H1 (cell line): ENCODE results near the gene ADAMTS16. TPM values are rescaled to one million over a fixed set of nuclear protein-coding genes. Genes with fewer than 3 reads are reported as not detected.

Experiments used
- CTCF ChIA-PET: fragments of 300-600 bp; sonication (Branson Sonifier 250); formaldehyde crosslinking; loops from one replicate; lab custom pipeline; 2021; ENCODE audit not compliant: partially characterized antibody; lab: Charles Lee
- POLR2A ChIA-PET: fragments of 300-600 bp; sonication (Branson Sonifier 250); formaldehyde crosslinking; loops from one replicate; lab custom pipeline; 2021; ENCODE audit warnings: inconsistent platforms; ENCODE audit not compliant: partially characterized antibody; lab: Charles Lee
- DNase-seq, 2 experiments: peaks; one replicate each; pipeline versions ENCODE4 v3.0.0 to v3.0.0-alpha.2; 2010 to 2022; ENCODE audit warnings: low spot score in 2 of 2, low read depth in 1 of 2, mixed read lengths in 1 of 2
- FAIRE-seq: peaks from 2 replicates; lab custom pipeline; 2011; peaks lifted over from hg19 to GRCh38; lab: Jason Lieb, UNC
- H2AFZ ChIP-seq: 2 replicates; pipeline ENCODE4 v1.8.1; 2012; ENCODE audit warnings: low read length, inconsistent platforms
- H2AK5ac ChIP-seq: 2 replicates; pipeline ENCODE4 v1.6.1; 2013; ENCODE audit warnings: low read depth, low read length
- H2BK120ac ChIP-seq: replicated peaks from 2 replicates; pipeline ENCODE3; 2013; ENCODE audit warnings: low read depth, low read length, inconsistent platforms
- H2BK12ac ChIP-seq: 2 replicates; pipeline ENCODE4 v1.6.1; 2013; ENCODE audit warnings: low read depth, low read length
- H2BK15ac ChIP-seq: 2 replicates; pipeline ENCODE4 v1.6.1; 2013; ENCODE audit warnings: low read length
- H2BK20ac ChIP-seq: 2 replicates; pipeline ENCODE4 v1.6.1; 2013; ENCODE audit warnings: low read length
- H2BK5ac ChIP-seq: 2 replicates; pipeline ENCODE4 v1.6.1; 2013; ENCODE audit warnings: low read depth, low read length
- H3K14ac ChIP-seq: 2 replicates; pipeline ENCODE4 v1.6.1; 2013; ENCODE audit warnings: inconsistent platforms; ENCODE audit not compliant: insufficient read length
- H3K18ac ChIP-seq: 2 replicates; pipeline ENCODE4 v1.6.1; 2013; ENCODE audit warnings: low read length; ENCODE audit errors: extremely low read depth
- H3K23ac ChIP-seq: 2 replicates; pipeline ENCODE4 v1.6.1; 2013; ENCODE audit warnings: inconsistent platforms; ENCODE audit not compliant: insufficient read length
- H3K23me2 ChIP-seq: 2 replicates; pipeline ENCODE4 v1.6.1; 2013; ENCODE audit warnings: low read depth, low read length
- H3K27ac ChIP-seq: 2 replicates; pipeline ENCODE4 v1.6.1; 2011; ENCODE audit warnings: low read depth, low read length, inconsistent platforms
- H3K27me3 ChIP-seq, 4 experiments: replicated peaks in 1 of 4; 1 replicate in 1 of 4; 2 replicates in 3 of 4; pipeline versions ENCODE4 v1.6.1 to v1.8.1; 2011 to 2013; ENCODE audit warnings: low read length in 3 of 4, mild to moderate bottlenecking in 3 of 4, inconsistent platforms in 2 of 4, mixed read lengths in 2 of 4, moderate library complexity in 1 of 4; ENCODE audit not compliant: control insufficient read depth in 3 of 4, insufficient read depth in 3 of 4; ENCODE audit errors: extremely low read depth in 1 of 4
- H3K36me3 ChIP-seq, 4 experiments: 2 replicates each; pipeline versions ENCODE4 v1.6.1 to v1.8.1; 2011 to 2013; ENCODE audit warnings: mild to moderate bottlenecking in 4 of 4, low read length in 3 of 4, moderate library complexity in 2 of 4, control low read depth in 1 of 4, inconsistent platforms in 1 of 4; ENCODE audit not compliant: insufficient read depth in 4 of 4, control insufficient read depth in 2 of 4
- H3K4ac ChIP-seq: replicated peaks from 2 replicates; pipeline ENCODE3; 2013; ENCODE audit warnings: low read length, low read depth, mixed read lengths, inconsistent platforms; ENCODE audit not compliant: insufficient read length
- H3K4me1 ChIP-seq, 4 experiments: replicated peaks in 1 of 4; 1 replicate in 1 of 4; 2 replicates in 3 of 4; pipeline versions ENCODE4 v1.6.1 to v1.8.1; 2011 to 2013; ENCODE audit warnings: low read length in 3 of 4, inconsistent platforms in 2 of 4, mixed read lengths in 1 of 4; ENCODE audit not compliant: insufficient read depth in 4 of 4, control insufficient read depth in 3 of 4
- H3K4me2 ChIP-seq, 2 experiments: 2 replicates each; pipeline versions ENCODE4 v1.6.1 to v1.8.1; 2011 to 2013; ENCODE audit warnings: low read depth in 2 of 2, low read length in 2 of 2, control low read depth in 1 of 2, inconsistent platforms in 1 of 2, mild to moderate bottlenecking in 1 of 2; ENCODE audit not compliant: insufficient read depth in 1 of 2
- H3K4me3 ChIP-seq, 4 experiments: fragments of 200-600, 300-600 bp in 1 of 4; sonication (generic), shearing (Covaris generic), sonication (Bioruptor Twin) in 1 of 4; 2 replicates each; pipeline versions ENCODE4 v1.5.1 to v1.8.1; 2011 to 2016; ENCODE audit warnings: low read length in 4 of 4, low read depth in 3 of 4, control low read depth in 2 of 4, inconsistent platforms in 2 of 4, mild to moderate bottlenecking in 2 of 4, mixed read lengths in 1 of 4, moderate library complexity in 1 of 4; ENCODE audit not compliant: insufficient read depth in 2 of 4; ENCODE audit errors: extremely low read depth in 1 of 4
- H3K56ac ChIP-seq: replicated peaks from 2 replicates; pipeline ENCODE3; 2013; ENCODE audit warnings: low read depth, mild to moderate bottlenecking, mixed read lengths, low read length, inconsistent platforms; ENCODE audit not compliant: insufficient read length
- H3K79me1 ChIP-seq: 2 replicates; pipeline ENCODE4 v1.6.1; 2013; ENCODE audit warnings: low read depth, low read length, control low read depth
- H3K79me2 ChIP-seq, 2 experiments: 2 replicates each; pipeline versions ENCODE4 v1.6.1 to v1.8.1; 2012 to 2013; ENCODE audit warnings: low read length in 2 of 2, mild to moderate bottlenecking in 2 of 2, inconsistent platforms in 1 of 2; ENCODE audit not compliant: insufficient read depth in 2 of 2, control insufficient read depth in 1 of 2
- H3K9ac ChIP-seq, 4 experiments: replicated peaks in 1 of 4; 1 replicate in 1 of 4; 2 replicates in 3 of 4; pipeline versions ENCODE4 v1.6.1 to v1.8.1; 2011 to 2013; ENCODE audit warnings: low read depth in 3 of 4, low read length in 3 of 4, control low read depth in 2 of 4, mild to moderate bottlenecking in 2 of 4, moderate library complexity in 2 of 4, inconsistent platforms in 1 of 4; ENCODE audit errors: extremely low read depth in 1 of 4
- H3K9me3 ChIP-seq, 2 experiments: 2 replicates each; pipeline versions ENCODE4 v1.6.1 to v1.8.1; 2012 to 2013; ENCODE audit warnings: mild to moderate bottlenecking in 2 of 2, moderate library complexity in 2 of 2, control low read depth in 1 of 2, inconsistent platforms in 1 of 2, low read depth in 1 of 2, low read length in 1 of 2, mixed read lengths in 1 of 2; ENCODE audit not compliant: insufficient read depth in 2 of 2
- H4K20me1 ChIP-seq, 2 experiments: replicated peaks in 1 of 2; 2 replicates each; pipeline versions ENCODE3 to v1.8.1; 2011 to 2013; ENCODE audit warnings: inconsistent platforms in 2 of 2, low read length in 2 of 2, mild to moderate bottlenecking in 1 of 2; ENCODE audit not compliant: insufficient read depth in 2 of 2, control insufficient read depth in 1 of 2
- H4K5ac ChIP-seq: 2 replicates; pipeline ENCODE4 v1.6.1; 2013; ENCODE audit warnings: low read length, low read depth, mixed read lengths, inconsistent platforms; ENCODE audit not compliant: insufficient read length
- H4K8ac ChIP-seq: 2 replicates; pipeline ENCODE4 v1.8.0; 2013; ENCODE audit warnings: mild to moderate bottlenecking, moderate library complexity, low read length, inconsistent platforms; ENCODE audit not compliant: insufficient read depth; ENCODE audit errors: extremely low read depth
- H4K91ac ChIP-seq: replicated peaks from 2 replicates; pipeline ENCODE3; 2013; ENCODE audit warnings: low read length, mixed read lengths, inconsistent platforms; ENCODE audit not compliant: insufficient read length
- ASH2L ChIP-seq: fragments of 200-600, 300-600 bp; sonication (generic); IDR thresholded peaks from one replicate; pipeline ENCODE4 v1.7.1; 2017; ENCODE audit warnings: low read length
- BACH1 ChIP-seq: IDR thresholded peaks from 2 replicates; pipeline ENCODE4 v1.6.1; 2012; ENCODE audit warnings: low read length, improper control_type of control experiment
- CTCF ChIP-seq, 3 experiments: IDR thresholded peaks; 1 replicate in 2 of 3; 2 replicates in 1 of 3; pipeline versions ENCODE4 v1.5.1 to v1.6.1; 2011; ENCODE audit warnings: low read length in 3 of 3, mild to moderate bottlenecking in 3 of 3, inconsistent platforms in 2 of 3, low read depth in 1 of 3, moderate library complexity in 1 of 3; ENCODE audit not compliant: insufficient read depth in 1 of 3; ENCODE audit errors: control extremely low read depth in 1 of 3
- E2F6 ChIP-seq: IDR thresholded peaks from 2 replicates; pipeline ENCODE4 v1.6.1; 2012; ENCODE audit warnings: inconsistent platforms
- GABPA ChIP-seq: IDR thresholded peaks from 2 replicates; pipeline ENCODE4 v1.6.1; 2011; ENCODE audit warnings: mild to moderate bottlenecking, low read length, moderate library complexity, borderline replicate concordance; ENCODE audit not compliant: insufficient read depth
- RAD21 ChIP-seq, 2 experiments: IDR thresholded peaks in 1 of 2; conservative IDR thresholded peaks in 1 of 2; 2 replicates each; pipeline ENCODE4 v1.6.1; 2011; ENCODE audit warnings: low read depth in 2 of 2, low read length in 2 of 2, improper control_type of control experiment in 1 of 2, inconsistent platforms in 1 of 2, mild to moderate bottlenecking in 1 of 2, moderate library complexity in 1 of 2
- RBBP5 ChIP-seq: IDR thresholded peaks from 2 replicates; pipeline ENCODE4 v1.7.1; 2012; ENCODE audit warnings: low read depth, mild to moderate bottlenecking, inconsistent platforms, low read length, moderate library complexity, borderline replicate concordance
- WGBS, 2 experiments: shearing (Covaris generic) in 1 of 2; methylation state at CpG; one replicate each; pipeline versions ENCODE4 v1.1.6 to v1.1.7; 2013 to 2015; ENCODE audit warnings: low lambda C conversion rate in 2 of 2, mixed read lengths in 2 of 2, inconsistent platforms in 1 of 2, low coverage in 1 of 2, missing lambda C conversion rate in 1 of 2; ENCODE audit not compliant: insufficient replicate concordance in 2 of 2, insufficient coverage in 1 of 2, insufficient read length in 1 of 2; ENCODE audit errors: extremely low coverage in 1 of 2, missing lambda C conversion rate in 1 of 2; 5-methylcytosine and 5-hydroxymethylcytosine counted together
- polyA plus RNA-seq, 7 experiments: library from polyadenylated mRNA; depleted of rRNA in 3 of 7; stranded (reverse) in 5 of 7; unstranded in 2 of 7; fragments of >200 nt in 5 of 7; fragments of 200-250 nt in 2 of 7; gene quantifications; 1 replicate in 5 of 7; 2 replicates in 1 of 7; 4 replicates in 1 of 7; pipeline versions ENCODE4 v1.2.1 to v1.2.3, GENCODE V29; 2011 to 2013; ENCODE audit warnings: missing spikeins in 2 of 7, mixed read lengths in 2 of 7
- total RNA-seq: library from RNA; stranded (reverse); fragmentation: NEBNext Ultra II Directional; extraction: Animal tissue kit (Norgen Biotek cat#: 25700); gene quantifications from 2 replicates; pipeline ENCODE4 v1.2.1, GENCODE V29; 2021

The ADAMTS16 gene
- total and polyA plus RNA-seq, 2 of the 8 experiments (the other 6 are each of a cell fraction or from before 2014, with no cell fraction given), result 3.7 to 16.0 TPM

DNA sequence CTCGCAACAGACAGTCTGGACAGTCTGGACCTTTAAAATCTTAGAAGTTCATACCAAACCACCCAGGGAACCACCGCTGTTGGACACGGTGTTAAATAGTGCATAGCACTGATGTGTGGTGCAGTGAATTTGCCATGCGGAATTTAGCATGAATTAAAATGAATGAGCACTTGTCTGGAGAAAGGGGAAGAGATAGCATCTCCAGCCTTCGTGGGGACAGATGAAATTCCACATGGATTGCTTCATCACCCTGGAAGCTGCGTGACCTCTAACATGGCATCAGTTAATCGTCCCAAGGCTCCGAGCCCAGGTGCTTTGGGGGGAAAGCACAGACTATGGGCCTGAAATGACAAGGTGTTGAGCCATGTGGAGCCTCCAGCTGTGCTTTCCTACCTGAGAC is 91.4 kb downstream of the ADAMTS16 start:
- Histone ChIP-seq H4K8ac (no peak overlapping the region), H3K9ac (no peak overlapping the region), H3K4ac (no peak overlapping the region), H3K27ac (no peak overlapping the region), H2AK5ac (no peak overlapping the region), H2AFZ (no peak overlapping the region), H2BK15ac (no peak overlapping the region), H3K27me3 (no peaks in the 10 kb centered on the region), H3K79me1 (no peaks in the 10 kb centered on the region), H4K20me1 (no peaks in the 10 kb centered on the region), H2BK5ac (no peak overlapping the region), H4K5ac (no peak overlapping the region), H3K23me2 (no peaks in the 10 kb centered on the region), H3K4me1 (no peaks in the 10 kb centered on the region), H3K23ac (no peak overlapping the region), H3K56ac (no peak overlapping the region), H3K14ac (no peak overlapping the region), H2BK20ac (peak overlapping the region; percentile 34; the same call in 1 of the 2 replicates), H3K9me3 (no peaks in the 10 kb centered on the region), H4K91ac (no peak overlapping the region), H3K36me3 (no peaks in the 10 kb centered on the region; a peak in 2 of 8 replicates), H2BK120ac (no peak overlapping the region), H2BK12ac (no peak overlapping the region), H3K4me3 (no peak overlapping the region), H3K4me2 (no peak overlapping the region), H3K79me2 (no peaks in the 10 kb centered on the region), H3K18ac (no peak overlapping the region)
- no peak for TF ChIP-seq BACH1
- no peak for TF ChIP-seq CTCF (IDR thresholded peaks at IDR 0.05; ENCODE audit: control extremely low read depth in 1 of 3, insufficient read depth in 1 of 3, low read depth in 1 of 3, low read length in 3 of 3)
- TF ChIP-seq GABPA, result no peak
- TF ChIP-seq E2F6, result no peak
- TF ChIP-seq ASH2L, result no peak
- no peak for TF ChIP-seq RBBP5
- no peak for TF ChIP-seq RAD21 (IDR thresholded peaks at IDR 0.05 in 1 of 2, conservative IDR thresholded peaks at IDR 0.05 in 1 of 2; ENCODE audit: low read depth in 2 of 2, low read length in 2 of 2)
- DNase-seq (no peak), FAIRE-seq (no peak)
- POLR2A ChIA-PET, result no interaction called here
- CTCF ChIA-PET, result no interaction called here
- 91% methylated on average over 8 of the region's 8 CpGs; no CpG with 5 or more reads in 1 of the 2 experiments for WGBS, 2 experiments
